ENCODE data around the gene MRPL20.
"Not testable (repeated sequence)": the region's sequence is repeated elsewhere in the genome, so short reads cannot be mapped to it uniquely, and the experiment has no call there.

Gene MRPL20

DNA sequence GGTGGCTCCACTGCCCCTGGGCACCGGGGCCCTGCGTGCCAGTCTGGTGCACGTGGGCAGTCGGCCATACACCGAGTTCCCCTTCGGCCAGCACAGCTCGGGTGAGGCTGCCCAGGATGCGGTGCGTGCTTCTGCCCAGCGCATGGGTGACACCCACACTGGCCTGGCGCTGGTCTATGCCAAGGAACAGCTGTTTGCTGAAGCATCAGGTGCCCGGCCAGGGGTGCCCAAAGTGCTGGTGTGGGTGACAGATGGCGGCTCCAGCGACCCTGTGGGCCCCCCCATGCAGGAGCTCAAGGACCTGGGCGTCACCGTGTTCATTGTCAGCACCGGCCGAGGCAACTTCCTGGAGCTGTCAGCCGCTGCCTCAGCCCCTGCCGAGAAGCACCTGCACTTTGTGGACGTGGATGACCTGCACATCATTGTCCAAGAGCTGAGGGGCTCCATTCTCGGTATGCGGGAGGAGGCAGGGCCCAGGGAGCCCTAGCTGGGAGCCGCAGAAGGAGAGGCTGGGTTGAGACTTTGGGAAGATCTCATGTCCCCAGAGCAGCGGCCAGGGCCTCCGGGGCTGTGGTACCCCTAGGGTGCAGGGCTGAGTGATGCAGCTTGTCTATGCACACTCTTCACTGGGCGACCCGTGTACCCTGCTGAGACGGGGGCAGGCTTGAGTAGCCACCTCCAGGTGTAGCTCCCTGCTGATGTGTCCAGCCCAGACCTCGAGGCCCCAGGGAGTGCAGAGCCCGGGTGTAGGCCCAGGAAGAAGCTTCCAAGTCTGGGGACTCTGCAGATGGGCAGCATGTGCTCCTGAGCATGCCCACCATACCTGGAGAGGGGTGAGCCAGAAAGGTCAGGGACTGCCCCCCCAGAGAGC lies 30.2 kb upstream of the MRPL20 start:
- DNase-seq (ENCODE audit: low read depth) = no peak

DNA sequence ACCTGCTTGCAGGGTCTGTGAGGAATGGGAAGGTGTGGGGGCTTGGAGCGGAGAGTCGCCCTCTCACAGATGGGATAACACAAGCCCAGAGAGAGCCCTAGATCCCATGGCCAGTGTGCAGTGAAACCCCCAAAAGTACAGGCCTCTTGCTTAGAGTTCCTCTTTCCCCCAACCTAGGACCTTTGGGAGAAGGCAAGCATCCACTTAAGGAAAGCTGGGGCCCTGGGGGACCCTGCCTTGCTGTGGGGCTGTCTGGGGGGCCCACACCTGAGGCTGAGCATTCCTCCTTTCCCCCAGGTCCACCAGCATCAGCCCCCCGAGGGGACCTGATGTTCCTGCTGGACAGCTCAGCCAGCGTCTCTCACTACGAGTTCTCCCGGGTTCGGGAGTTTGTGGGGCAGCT lies 29.5 kb upstream of the MRPL20 start:
- no peak for DNase-seq (ENCODE audit: low read depth)

DNA sequence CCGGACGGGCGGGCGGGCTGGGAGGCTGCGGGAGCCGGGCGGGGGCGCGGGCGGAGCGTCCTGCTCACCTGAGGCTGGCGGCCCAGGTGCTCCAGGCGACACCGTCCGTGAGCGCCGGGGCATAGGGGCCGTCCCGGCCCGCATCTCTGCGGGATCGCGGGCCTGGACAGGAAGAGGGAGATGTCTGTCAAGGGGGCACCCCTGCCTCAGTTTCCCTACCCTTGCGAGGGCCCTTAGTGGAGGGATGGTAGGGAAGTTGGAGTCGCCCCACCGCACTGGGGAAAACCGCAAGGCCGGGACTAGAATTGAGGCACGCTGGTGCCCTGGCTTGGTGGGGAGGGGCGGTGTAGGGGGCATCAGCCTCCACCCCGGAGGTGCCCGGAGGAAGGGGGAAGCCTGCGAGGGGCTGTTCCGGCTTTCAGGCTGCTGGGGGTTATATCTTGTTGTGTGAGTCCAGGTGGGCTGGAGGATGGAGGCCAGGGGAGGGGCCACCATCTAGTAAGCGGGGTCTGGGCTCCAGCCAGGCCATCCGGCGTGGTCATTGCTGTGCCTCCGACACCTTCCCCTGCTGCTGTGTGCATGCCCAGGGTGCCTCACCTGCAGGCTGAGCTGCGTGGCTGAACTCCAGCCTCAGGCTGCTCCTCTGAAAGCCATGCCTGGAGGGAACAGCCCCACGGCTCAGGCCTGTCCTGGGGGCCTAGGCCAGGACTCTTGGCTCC lies 29.0 kb upstream of the MRPL20 start:
- DNase-seq (ENCODE audit: low read depth) = no peak

DNA sequence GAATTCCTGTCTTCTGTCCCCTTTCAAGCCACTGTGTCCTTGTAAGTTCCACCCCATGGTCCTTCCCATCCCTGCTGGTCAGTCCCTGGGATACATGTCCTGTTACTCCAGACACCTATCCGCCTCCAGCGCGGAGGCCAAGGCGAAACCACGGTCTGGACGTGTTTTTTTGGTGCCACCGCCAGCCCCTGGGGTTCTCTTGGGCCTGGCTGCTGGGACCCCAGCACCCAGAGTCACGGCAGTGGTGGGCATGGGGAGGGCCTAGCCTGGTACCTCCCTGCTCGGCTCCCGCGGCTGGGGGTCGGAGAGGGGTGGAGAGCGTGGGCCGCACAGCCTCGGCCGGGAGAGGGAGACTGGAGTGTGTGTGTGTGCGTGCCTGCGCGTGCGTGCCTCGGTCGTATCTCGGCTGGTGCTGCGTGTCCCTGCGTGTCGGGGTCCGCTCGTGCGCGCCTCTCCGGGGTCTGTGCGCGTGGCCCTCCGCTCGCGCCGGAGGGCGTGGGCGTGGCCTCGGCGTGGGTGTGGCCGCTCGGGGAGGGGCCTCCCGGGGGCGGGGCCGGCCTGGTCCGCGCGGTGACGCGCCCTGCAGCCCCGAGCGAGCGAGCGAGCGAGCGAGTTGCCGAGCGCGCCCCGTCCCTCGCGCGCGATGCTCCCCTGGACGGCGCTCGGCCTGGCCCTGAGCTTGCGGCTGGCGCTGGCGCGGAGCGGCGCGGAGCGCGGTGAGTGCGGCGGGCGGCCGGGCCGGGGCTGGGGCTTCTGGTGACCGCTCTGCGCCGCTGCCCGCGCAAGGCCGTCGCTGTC lies 28.2 kb upstream of the MRPL20 start, which contains the start of gene VWA1:
Gene VWA1, plus strand, starts transcription at position 585 of the 798 bp plus-strand sequence. Its CDS starts 59 bp downstream, at position 644.
- peak; percentile 59 for DNase-seq (ENCODE audit: low read depth)

DNA sequence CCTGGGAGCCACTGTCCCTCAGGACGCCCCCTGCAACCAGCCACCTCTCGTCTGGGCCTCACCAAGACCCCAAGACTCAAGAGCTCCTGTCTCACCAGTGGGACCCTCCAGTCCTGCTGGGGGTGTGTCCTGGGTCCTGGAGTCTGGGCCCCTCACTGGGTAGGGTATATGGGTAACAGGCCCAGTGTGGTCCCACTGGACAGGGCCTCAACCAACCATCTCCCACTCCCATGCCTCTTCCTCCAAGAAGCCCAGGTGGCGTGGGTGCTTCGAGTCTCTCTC lies 27.7 kb upstream of the MRPL20 start:
- no peak for DNase-seq (ENCODE audit: low read depth)

DNA sequence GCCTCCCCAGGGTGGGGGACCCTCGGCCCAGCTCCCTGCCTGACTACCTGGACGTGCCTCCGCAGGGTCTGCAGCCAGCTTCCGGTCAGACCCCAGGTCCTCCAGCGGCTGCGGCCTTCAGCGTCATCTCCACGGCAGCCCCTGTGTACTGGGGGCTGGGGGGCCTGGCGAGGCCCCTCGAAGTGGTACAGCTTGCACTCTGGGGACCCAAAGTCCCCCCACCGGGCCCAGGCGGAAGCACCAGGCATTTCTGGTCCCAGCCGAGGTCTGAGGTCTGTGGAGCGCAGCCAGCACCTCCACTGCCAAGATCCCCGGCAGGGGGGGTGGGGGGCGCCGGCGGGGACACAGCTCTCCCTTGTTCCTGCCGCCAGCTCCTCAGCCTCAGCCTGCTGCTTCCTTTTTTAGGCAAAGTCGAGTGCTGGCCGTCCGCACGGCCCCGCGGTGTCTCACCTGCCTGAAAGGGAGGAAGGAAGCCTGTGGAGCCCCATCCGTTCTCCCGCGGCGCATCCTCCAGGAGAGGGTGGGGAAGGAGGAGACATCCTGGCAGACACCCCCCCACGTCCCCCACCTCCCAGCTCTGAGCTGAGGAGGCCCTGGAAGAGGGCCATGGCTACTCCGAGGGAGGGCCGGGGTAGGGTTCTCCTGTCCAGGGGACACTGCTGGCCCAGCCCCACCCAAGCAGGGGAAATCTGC lies 27.2 kb upstream of the MRPL20 start:
- no peak for DNase-seq (ENCODE audit: low read depth)

DNA sequence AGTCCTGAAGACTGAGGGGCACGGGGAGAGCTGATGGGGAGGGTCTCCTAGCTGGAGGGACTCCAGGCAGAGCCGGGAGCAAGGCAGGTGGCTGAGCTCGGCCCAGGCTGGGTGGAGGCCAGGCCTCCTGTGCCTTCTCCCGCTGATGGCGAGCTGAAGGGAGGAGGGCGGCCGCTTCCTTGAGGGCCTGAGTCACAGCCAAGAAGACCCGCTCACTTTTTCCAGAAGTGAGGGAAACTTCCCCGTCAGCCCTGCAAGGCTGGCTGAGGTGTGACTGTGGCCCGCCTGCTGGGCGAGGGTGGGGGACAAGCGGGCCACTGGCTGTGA lies 26.7 kb upstream of the MRPL20 start:
- no peak for DNase-seq (ENCODE audit: low read depth)

DNA sequence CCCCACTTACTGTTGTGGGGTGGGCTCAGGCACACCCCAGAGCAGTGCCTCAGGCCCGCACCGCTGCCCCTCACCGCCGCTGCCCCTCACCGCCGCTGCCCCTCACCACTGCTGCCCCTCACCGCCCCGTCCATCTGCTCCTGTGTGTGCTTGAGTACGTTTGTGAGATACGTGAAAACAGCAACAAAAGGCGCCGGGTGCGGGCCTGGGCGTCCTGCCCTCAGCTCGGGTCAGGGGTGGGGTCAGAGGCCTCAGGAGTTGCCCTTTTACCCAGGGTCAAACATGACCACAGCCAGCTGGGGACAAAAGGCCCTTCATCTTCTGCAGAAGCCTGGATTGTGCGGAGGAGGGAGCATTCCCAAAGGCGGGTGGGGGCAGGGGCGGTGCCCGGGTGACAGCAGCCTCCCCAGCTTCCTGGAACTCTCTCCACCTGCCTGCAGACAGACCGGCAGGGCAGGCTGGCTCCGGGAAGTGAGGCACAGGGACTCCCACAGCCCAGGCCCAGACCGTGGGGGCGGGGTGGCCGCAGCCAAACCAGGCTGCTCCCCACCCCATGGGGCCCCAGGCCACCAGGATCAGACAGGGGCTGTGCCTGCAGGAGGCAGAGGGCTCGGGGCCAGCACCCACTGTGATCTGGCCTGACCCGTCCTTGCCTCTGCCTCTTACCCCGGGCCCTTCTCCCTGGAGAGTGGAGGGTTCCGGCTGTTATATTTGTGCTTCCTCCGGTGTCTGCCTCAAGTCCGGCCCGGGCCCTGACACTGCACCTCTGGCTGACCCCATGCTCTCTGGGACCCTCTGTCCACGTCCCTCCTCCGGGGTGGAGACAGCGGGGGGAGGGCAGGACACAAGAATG lies 26.1 kb upstream of the MRPL20 start:
- DNase-seq (ENCODE audit: low read depth) = no peak

DNA sequence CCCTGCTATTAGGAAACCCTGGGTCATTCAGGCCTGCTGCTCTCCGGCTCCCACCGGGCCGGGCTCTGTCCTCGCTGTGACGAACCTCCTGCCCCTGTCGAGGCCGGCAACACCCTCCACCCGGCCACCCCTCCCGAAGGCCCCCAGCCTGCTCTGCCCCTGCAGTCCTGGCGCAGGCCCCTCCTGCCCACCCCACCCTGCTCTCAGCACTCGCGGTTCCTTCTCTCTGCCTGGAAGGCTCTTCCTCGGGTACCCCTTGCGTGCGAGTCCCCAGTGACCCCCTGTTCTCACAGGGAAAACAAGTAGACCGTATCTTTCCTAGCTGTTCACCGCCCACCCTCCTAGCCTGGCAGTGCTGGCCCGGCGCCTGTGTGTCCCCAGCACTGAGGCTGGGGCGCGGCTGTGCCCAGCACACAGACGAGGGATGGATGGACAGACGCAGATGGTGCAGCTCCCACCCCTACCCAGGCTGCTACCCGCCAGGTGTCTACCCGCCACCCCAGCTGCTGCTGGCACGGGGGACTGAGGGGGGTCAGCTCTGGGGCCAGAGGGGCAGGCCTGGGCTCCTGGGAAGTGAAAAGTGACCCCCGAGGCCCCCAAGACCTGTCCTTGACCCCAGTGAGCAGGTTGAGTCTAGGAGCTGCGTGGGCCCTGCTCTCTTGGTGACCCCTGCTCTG lies 25.3 kb upstream of the MRPL20 start:
- DNase-seq (ENCODE audit: low read depth) = no peak

DNA sequence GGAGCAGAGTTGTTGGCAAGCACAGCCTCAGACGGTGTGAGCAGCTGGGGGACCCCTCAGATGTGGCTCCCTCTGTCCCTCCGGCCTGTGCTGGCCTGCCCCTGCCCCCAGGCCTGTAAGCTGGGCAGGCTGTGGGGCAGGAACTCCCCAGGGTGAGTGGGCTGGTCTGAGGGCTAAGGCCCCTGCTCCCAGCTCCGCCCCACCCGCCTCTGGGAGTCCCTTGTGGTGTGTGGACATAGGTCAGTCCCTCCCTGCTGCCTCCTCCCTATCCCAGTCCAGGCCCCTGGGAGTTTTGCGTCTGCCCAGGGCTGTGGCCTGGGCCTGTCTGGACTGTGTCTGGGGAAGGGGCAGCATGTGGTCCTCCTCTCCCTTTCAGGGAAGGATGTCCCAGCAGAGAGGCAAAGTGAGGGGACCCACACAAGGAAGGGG lies 24.8 kb upstream of the MRPL20 start:
- DNase-seq (ENCODE audit: low read depth) = no peak

DNA sequence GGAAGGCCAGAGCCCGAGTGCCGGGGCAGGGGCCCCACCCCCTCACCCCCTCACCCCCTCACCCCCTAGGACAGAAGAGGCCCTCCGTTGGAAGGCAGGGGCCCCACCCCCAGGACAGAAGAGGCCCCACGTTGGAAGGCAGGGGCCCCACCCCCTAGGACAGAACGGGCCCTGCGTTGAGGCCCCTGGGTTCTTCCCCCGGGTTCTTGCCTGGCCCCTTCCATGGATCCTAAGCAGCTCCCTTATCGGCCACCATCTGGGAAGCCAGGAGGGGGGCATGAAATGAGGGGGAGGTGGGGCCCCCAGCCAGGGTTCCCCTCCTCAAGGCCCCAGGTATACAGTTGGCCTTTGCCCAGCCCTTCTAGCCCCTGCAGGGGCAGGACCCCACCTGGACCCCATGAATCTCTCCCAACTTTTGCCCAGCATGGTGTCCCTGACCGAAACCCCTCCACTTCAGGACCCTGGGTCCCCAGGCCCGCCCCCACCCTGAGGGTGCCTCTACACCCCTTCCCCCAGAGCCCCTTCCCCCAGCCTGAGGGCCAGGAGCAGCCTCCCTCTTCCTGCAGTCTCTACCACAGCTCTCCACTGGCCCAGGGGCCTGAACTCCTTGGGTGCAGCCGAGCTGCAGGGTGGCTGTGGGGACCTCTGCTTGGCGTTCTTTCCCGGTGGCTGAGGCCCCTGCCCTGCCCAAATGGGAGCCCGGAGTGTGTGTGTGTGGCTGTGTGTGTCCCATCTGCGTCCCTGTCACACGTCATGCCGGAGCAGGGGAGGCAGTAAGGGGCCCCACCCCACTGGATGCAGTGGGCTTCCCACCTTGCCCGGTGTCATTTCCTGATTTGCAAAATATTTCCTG lies 24.1 kb upstream of the MRPL20 start:
- no peak for DNase-seq (ENCODE audit: low read depth)

DNA sequence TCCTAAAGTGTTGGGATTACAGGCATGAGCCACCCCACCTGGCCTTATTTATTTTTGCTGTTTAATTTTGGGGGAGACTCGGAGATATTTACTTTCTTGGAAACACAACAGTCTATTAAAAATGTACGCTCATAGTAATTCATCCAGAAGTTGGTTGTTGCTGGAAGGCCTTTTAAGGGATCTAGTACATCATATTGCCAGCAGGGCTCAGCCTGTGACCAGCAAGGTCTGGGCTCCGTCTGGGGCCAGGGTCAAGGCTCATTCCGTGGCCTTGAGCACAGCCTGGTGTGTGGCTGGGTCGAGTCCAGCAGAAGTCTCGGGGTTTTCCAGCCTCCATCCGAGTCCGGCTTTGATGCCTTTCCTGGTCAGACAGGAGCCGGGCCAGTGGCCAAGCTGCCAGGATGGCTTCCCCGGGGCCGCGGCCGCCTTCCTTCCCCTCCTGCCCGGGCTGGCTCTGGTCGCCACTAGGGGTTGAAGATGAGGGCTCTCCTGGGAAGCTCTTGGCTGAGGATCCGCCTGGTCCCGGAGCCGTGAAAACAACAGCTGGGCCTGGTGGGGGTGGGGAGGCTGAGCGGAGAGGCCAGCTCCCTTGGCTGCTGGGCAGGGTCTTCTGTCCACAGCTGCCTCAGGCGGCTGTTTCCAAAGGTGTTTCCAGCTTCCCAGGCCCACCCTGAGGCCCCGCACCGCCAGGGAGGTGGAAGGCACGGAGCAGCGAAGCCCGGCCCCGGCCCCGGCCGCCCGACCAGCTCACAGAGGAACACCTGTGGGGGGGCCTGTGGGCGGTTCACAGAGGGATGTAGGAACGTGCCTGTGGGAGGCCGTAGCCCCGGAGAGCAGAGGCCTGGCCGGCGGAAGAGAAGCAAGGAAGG lies 23.3 kb upstream of the MRPL20 start:
- DNase-seq (ENCODE audit: low read depth) = no peak

DNA sequence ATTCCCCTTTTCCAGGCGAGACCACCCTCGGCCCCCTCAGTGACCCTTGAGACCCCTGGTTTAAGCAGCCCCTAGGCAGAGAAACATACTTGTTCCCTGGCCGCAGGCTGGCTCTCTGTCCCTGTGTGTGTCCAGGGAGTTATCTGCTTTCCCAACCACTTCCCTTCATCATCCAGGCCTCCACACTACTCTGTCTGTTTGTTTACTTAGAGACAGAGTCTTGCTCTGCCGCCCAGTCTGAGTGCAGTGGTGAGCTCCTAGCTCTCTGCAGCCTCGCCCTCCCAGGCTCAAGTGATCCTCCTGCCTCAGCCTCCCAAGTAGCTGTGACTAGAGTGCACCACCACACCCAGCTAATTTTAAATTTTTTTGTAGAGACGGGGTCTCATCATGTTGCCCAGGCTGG lies 22.6 kb upstream of the MRPL20 start:
- DNase-seq (ENCODE audit: low read depth) = no peak

DNA sequence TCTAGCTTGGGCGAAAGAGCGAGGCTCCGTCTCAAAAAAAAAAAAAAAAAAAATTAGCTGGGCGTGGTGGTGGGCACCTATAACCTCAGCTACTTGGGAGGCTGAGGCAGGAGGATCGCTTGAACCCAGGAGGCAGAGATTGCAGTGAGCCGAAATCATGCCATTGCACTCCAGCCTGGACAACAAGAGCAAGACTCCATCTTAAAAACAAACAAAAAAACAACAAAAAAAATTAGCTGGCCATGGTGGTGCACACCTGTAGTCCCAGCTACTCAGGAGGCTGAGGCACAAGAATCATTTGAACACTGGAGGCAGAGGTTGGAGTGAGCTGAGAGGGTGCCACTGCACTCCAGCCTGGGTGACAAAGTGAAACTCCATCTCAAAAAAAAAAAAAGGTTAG lies 21.9 kb upstream of the MRPL20 start:
- DNase-seq (ENCODE audit: low read depth) = not testable (repeated sequence)

DNA sequence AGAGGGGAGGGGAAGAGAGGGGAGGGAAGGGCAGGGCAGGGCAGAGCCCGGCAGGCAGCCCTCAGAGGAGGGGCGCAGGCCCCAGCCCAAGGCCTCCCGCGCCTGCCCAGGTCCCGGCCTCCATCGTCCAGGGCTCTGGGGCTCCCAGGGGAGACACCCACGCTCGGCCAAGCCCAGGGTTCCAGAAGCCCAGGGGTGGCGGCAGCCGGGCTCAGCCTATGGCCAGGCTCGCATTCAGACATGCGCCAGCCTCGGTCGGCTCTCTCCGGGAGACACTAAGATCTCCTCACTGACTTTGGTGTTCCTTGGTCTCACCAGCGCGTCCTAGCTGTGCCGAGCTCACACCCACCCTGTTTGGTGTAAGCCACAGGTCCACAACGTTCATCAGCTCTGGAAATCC lies 21.1 kb upstream of the MRPL20 start:
- DNase-seq (ENCODE audit: low read depth) = no peak

DNA sequence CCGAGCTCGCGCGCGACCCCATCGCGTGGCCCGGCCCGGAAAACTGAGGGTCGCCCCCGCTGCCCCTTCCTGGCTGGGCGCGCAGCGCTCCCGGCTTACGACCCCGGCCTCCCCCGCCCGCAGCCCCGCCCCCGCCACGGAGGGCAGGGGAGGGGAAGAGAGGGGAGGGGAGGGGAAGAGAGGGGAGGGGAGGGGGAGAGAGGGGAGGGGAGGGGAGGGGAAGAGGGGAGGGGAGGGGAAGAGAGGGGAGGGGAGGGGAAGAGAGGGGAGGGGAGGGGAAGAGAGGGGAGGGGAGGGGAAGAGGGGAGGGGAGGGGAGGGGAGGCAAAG lies 20.7 kb upstream of the MRPL20 start:
- no peak for DNase-seq (ENCODE audit: low read depth)

DNA sequence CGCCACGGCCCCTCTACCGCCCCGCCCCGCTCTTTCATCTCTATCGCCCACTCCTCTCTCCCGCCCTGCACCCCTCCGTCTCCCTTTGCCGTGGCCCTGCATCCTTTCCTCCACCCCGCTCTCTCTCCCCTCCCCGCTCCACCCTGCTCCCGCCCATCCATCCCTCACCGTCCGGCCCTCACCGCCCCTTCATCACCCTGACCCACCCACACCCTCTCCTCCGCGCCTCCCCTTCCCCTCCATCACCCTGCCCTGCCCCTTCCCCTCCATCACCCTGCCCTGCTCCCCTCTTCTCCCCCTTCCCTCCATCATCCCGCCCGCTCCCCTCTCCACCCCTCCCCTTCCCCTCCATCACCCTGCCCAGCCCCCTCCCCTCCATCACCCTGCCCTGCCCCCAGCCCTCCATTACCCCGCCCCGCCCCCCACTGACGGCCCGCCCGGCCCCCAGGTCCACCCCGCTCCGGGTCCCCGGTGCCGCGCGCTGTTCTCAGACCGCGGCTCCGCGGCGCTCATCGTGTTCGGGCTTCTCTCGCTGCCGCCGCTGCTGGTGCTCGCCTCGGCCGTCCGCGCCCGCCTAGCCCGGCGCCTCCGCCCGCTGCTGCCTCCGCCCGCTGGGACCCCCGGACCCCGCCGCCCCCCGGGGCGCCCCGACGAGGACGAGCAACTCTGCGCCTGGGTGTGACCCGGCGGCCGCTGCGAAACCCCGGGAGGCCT lies 20.2 kb upstream of the MRPL20 start:
- DNase-seq (ENCODE audit: low read depth) = no peak

DNA sequence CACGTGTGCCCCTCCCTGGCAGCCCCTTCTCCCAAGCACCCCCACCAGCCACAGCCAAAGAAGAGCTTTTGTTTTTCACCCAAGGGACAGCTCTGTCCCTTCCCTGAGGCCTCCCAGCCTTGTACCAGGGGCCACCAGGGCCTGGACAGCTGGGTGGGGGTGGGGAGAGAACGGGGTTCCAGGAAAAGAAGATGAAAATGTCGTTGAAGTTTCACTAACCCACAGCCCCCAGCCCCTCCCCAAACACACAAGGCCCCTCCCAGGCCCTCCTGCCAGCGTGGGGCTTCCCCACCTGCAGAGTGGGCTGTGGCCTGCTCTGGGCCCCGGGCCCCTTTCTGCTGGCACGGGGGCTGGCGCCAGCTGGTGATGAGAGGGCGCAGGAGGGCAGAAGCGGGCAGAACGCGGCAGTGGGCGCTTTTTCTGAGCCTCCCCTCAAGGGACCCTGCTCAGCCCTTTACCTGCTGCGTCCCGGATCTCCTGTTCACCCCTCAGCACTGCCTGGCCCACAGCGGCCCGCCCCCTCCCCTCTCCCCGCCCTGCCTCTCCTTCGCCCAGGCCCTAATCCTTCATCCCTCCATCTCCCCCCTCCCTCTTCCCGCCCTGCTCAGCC lies 19.5 kb upstream of the MRPL20 start:
- DNase-seq (ENCODE audit: low read depth) = no peak

Data from stimulated activated CD8-positive, alpha-beta memory T cell treated with anti-CD3 and anti-CD28 coated beads, Interleukin-15, amount 100 ng/mL, for 24 hours (primary cell).